HepG2 (cell line): ENCODE measurements around the gene CLDN24. TPM values are rescaled to one million over a fixed set of nuclear protein-coding genes. Genes with fewer than 3 reads are reported as not detected.
A peak's percentile ranks its signal among the peaks of the same experiment; 100 is the strongest.

ENCODE experiments used
- ATAC-seq: fragments of 200-7000 bp; cut with Tn5 transposase; 3 replicates; pipeline ENCODE4 v1.9.1; 2020; ENCODE audit warnings: mild to moderate bottlenecking, moderate library complexity
- BruUV-seq: library from RNA; stranded (reverse); fragments of 400-500 nt; replicated peaks from 2 replicates; lab custom pipeline; 2021; lab: Mats Ljungman, UMichigan
- CTCF ChIA-PET: fragments of 300-600 bp; formaldehyde crosslinking; extraction: SDS; loops from one replicate; lab custom pipeline; 2021; ENCODE audit warnings: low total read pairs, inconsistent platforms, low intra/inter-chr PET ratio; lab: Yijun Ruan, JAX
- POLR2A ChIA-PET: fragments of 350-600 bp; sonication (Branson Sonifier 250); formaldehyde crosslinking; loops from one replicate; lab custom pipeline; 2020; ENCODE audit warnings: antibody characterized with exemption, inconsistent platforms; lab: Yijun Ruan, JAX
- DNase-seq: peaks from one replicate; pipeline ENCODE4 v3.0.0-alpha.2; 2015; ENCODE audit warnings: low spot score
- FAIRE-seq: peaks from 3 replicates; lab custom pipeline; 2011; peaks lifted over from hg19 to GRCh38; lab: Jason Lieb, UNC
- H2AFZ ChIP-seq: one replicate; pipeline ENCODE4 v1.6.1; 2011; ENCODE audit warnings: low read length, inconsistent platforms
- H3K27ac ChIP-seq: fragments of 300-600 bp; 3 replicates; pipeline ENCODE4 v1.8.0; 2011; ENCODE audit warnings: mixed run types, mild to moderate bottlenecking, mixed read lengths, low read length, inconsistent platforms; ENCODE audit not compliant: insufficient read depth; ENCODE audit errors: extremely low read length
- H3K27me3 ChIP-seq, 2 experiments: fragments of 200-600 bp in 1 of 2; 2 replicates in 1 of 2; 3 replicates in 1 of 2; pipeline versions ENCODE4 v1.6.0 to v1.8.0; 2011; ENCODE audit warnings: low read length in 2 of 2, mild to moderate bottlenecking in 2 of 2, moderate library complexity in 2 of 2, inconsistent platforms in 1 of 2; ENCODE audit not compliant: insufficient read depth in 2 of 2, control insufficient read depth in 1 of 2
- H3K36me3 ChIP-seq, 2 experiments: fragments of 200-600 bp in 1 of 2; replicated peaks in 1 of 2; 2 replicates in 1 of 2; 3 replicates in 1 of 2; pipeline versions ENCODE4 v1.5.1 to v1.8.0; 2011; ENCODE audit warnings: low read length in 2 of 2, inconsistent platforms in 1 of 2; ENCODE audit not compliant: insufficient read depth in 2 of 2, control insufficient read depth in 1 of 2
- H3K4me1 ChIP-seq: 2 replicates; pipeline ENCODE4 v1.5.1; 2012; ENCODE audit warnings: low read length, inconsistent platforms; ENCODE audit not compliant: insufficient read depth
- H3K4me2 ChIP-seq: 2 replicates; pipeline ENCODE4 v1.6.0; 2011; ENCODE audit warnings: low read depth, low read length, inconsistent platforms
- H3K4me3 ChIP-seq, 3 experiments: fragments of 200-600 bp in 1 of 3; sonication (generic), shearing (Covaris generic) in 1 of 3; replicated peaks in 1 of 3; 2 replicates each; pipeline ENCODE4 v1.5.1; 2011 to 2016; ENCODE audit warnings: low read length in 3 of 3, inconsistent platforms in 2 of 3, low read depth in 2 of 3, mild to moderate bottlenecking in 2 of 3, control low read depth in 1 of 3, mixed read lengths in 1 of 3; ENCODE audit not compliant: insufficient read depth in 1 of 3
- H3K79me2 ChIP-seq: one replicate; pipeline ENCODE4 v1.6.1; 2011; ENCODE audit warnings: low read length, inconsistent platforms; ENCODE audit not compliant: insufficient read depth
- H3K9ac ChIP-seq: 2 replicates; pipeline ENCODE4 v1.6.0; 2011; ENCODE audit warnings: mild to moderate bottlenecking, low read depth, low read length, inconsistent platforms; ENCODE audit not compliant: insufficient read depth
- H3K9me3 ChIP-seq: 2 replicates; pipeline ENCODE4 v1.5.1; 2012; ENCODE audit warnings: mild to moderate bottlenecking, low read length
- H4K20me1 ChIP-seq: 2 replicates; pipeline ENCODE4 v1.6.0; 2011; ENCODE audit warnings: inconsistent platforms, mild to moderate bottlenecking, low read length, moderate library complexity; ENCODE audit not compliant: insufficient read depth
- AGO2 ChIP-seq: fragments of 200-400 bp; formaldehyde crosslinking; optimal IDR thresholded peaks from 2 replicates; pipeline ENCODE3; 2017; ENCODE audit warnings: mild to moderate bottlenecking, low read depth, low read length, moderate library complexity
- ATRX ChIP-seq: sonication (generic); formaldehyde crosslinking; IDR thresholded peaks from 2 replicates; pipeline ENCODE4 v1.4.0; 2020; ENCODE audit warnings: missing genetic modification reagents, borderline replicate concordance
- CENPX ChIP-seq: sonication (generic); formaldehyde crosslinking; IDR thresholded peaks from 2 replicates; pipeline ENCODE4 v1.9.0; 2021; ENCODE audit warnings: mild to moderate bottlenecking, missing genetic modification reagents, moderate library complexity
- FOXA1 ChIP-seq, 2 experiments: fragments of 450-650 bp in 1 of 2; sonication (generic) in 1 of 2; formaldehyde crosslinking in 1 of 2; IDR thresholded peaks; 2 replicates each; pipeline versions ENCODE4 v1.4.0 to v1.6.1; 2016 to 2020; ENCODE audit warnings: missing genetic modification reagents in 1 of 2
- FOXP1 ChIP-seq, 2 experiments: fragments of 450-650 bp in 1 of 2; IDR thresholded peaks; 2 replicates each; pipeline ENCODE4 v1.6.1; 2017 to 2018; ENCODE audit warnings: antibody characterized with exemption in 1 of 2
- HNF4G ChIP-seq, 2 experiments: sonication (generic) in 1 of 2; formaldehyde crosslinking in 1 of 2; IDR thresholded peaks; 2 replicates each; pipeline versions ENCODE4 v1.4.0 to v1.6.1; 2011 to 2020; ENCODE audit warnings: borderline replicate concordance in 2 of 2, low read depth in 2 of 2, mild to moderate bottlenecking in 2 of 2, low read length in 1 of 2, missing genetic modification reagents in 1 of 2, moderate library complexity in 1 of 2
- HOXA9 ChIP-seq: sonication (generic); formaldehyde crosslinking; IDR thresholded peaks from 2 replicates; pipeline ENCODE4 v1.8.1; 2022; ENCODE audit warnings: missing genetic modification reagents, mild to moderate bottlenecking, moderate library complexity, borderline replicate concordance
- SNRNP70 ChIP-seq: fragments of 200-400 bp; formaldehyde crosslinking; IDR thresholded peaks from 2 replicates; pipeline ENCODE4 v1.6.1; 2017; ENCODE audit warnings: mild to moderate bottlenecking, low read depth, low read length, moderate library complexity
- ZEB1 ChIP-seq: IDR thresholded peaks from 2 replicates; pipeline ENCODE4 v1.6.1; 2012; ENCODE audit warnings: mild to moderate bottlenecking, low read depth, inconsistent platforms; ENCODE audit not compliant: insufficient replicate concordance
- ZFP90 ChIP-seq: sonication (generic); formaldehyde crosslinking; IDR thresholded peaks from 2 replicates; pipeline ENCODE4 v1.8.0; 2022; ENCODE audit warnings: missing genetic modification reagents, mild to moderate bottlenecking, inconsistent platforms, borderline replicate concordance
- WGBS: methylation state at CpG from one replicate; pipeline ENCODE4 v1.1.6; 2017; ENCODE audit warnings: low lambda C conversion rate; 5-methylcytosine and 5-hydroxymethylcytosine counted together
- in situ Hi-C: cut with HindIII; loops from 2 replicates; pipeline ENCODE4 v1.10.0; 2017; ENCODE audit warnings: low pct_unique_long_range_greater_than_20kb; ENCODE audit not compliant: extremely low pct_ligation_motif_present
- intact Hi-C: fragments of 100-400 bp; cut with micrococcal nuclease; formaldehyde crosslinking; loops from one replicate; pipeline ENCODE4 v1.10.0; 2022; ENCODE audit not compliant: unreplicated experiment
- polyA plus RNA-seq, 8 experiments: library from polyadenylated mRNA; depleted of rRNA in 3 of 8; stranded (reverse) in 7 of 8; unstranded in 1 of 8; fragments of >200 nt; fragmentation: Illumina TruSeq in 4 of 8; extraction: Trizol in 4 of 8; gene quantifications; 2 replicates each; pipeline versions ENCODE4 v1.2.1 to v1.2.3, GENCODE V29; 2011 to 2016; ENCODE audit warnings: low read depth in 4 of 8, missing spikeins in 1 of 8, mixed read lengths in 1 of 8; ENCODE audit not compliant: insufficient read depth in 1 of 8
- total RNA-seq, 5 experiments: library from RNA; depleted of rRNA; stranded (reverse); fragments of >200 nt; fragmentation: Illumina TruSeq; extraction: Trizol; gene quantifications; 2 replicates each; pipeline ENCODE4 v1.2.3, GENCODE V29; 2016; ENCODE audit warnings: low read depth in 1 of 5
- TF ChIP-seq, protein P1 (sequence below): sonication (generic); formaldehyde crosslinking; IDR thresholded peaks from 2 replicates; pipeline ENCODE4 v1.5.1; 2020; ENCODE audit warnings: mild to moderate bottlenecking, missing genetic modification reagents, moderate library complexity
- TF ChIP-seq, protein P2 (sequence below): sonication (generic); formaldehyde crosslinking; IDR thresholded peaks from 2 replicates; pipeline ENCODE4 v1.4.0; 2020; ENCODE audit warnings: mild to moderate bottlenecking, missing genetic modification reagents
- TF ChIP-seq, protein P3 (sequence below): fragments of 450-650 bp; IDR thresholded peaks from 2 replicates; pipeline ENCODE4 v1.6.1; 2016
- TF ChIP-seq, protein P4 (sequence below): sonication (generic); formaldehyde crosslinking; conservative IDR thresholded peaks from 2 replicates; pipeline ENCODE4 v1.8.0; 2022; ENCODE audit warnings: mild to moderate bottlenecking, moderate library complexity, missing genetic modification reagents

CLDN24 gene
- total and polyA plus RNA-seq, 2 of the 13 experiments (the other 11 are each of a cell fraction or from before 2014, with no cell fraction given), result not detected

DNA sequence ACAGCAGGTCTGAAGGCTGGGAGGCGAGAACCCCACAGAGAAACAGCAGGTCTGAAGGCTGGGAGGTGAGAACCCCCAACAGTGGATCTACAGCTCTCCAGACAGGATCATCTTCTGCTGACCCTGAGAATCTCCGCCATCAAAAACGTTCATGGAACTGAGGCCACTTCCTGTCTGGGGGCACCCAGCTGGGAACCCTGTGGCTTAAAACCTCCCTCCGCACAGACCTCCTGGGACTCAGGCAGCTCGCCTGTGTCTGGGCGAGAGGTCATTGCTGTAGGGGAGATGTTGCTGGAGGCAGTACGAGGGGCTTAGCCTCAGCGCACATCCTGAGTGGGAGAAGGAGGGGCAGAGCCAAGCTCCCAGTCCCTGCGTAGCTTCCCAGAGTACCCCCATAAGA lies 15.1 kb upstream of the CLDN24 start (continued):
- TF ChIP-seq, protein P1, sequence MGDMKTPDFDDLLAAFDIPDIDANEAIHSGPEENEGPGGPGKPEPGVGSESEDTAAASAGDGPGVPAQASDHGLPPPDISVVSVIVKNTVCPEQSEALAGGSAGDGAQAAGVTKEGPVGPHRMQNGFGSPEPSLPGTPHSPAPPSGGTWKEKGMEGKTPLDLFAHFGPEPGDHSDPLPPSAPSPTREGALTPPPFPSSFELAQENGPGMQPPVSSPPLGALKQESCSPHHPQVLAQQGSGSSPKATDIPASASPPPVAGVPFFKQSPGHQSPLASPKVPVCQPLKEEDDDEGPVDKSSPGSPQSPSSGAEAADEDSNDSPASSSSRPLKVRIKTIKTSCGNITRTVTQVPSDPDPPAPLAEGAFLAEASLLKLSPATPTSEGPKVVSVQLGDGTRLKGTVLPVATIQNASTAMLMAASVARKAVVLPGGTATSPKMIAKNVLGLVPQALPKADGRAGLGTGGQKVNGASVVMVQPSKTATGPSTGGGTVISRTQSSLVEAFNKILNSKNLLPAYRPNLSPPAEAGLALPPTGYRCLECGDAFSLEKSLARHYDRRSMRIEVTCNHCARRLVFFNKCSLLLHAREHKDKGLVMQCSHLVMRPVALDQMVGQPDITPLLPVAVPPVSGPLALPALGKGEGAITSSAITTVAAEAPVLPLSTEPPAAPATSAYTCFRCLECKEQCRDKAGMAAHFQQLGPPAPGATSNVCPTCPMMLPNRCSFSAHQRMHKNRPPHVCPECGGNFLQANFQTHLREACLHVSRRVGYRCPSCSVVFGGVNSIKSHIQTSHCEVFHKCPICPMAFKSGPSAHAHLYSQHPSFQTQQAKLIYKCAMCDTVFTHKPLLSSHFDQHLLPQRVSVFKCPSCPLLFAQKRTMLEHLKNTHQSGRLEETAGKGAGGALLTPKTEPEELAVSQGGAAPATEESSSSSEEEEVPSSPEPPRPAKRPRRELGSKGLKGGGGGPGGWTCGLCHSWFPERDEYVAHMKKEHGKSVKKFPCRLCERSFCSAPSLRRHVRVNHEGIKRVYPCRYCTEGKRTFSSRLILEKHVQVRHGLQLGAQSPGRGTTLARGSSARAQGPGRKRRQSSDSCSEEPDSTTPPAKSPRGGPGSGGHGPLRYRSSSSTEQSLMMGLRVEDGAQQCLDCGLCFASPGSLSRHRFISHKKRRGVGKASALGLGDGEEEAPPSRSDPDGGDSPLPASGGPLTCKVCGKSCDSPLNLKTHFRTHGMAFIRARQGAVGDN (CRISPR knock-in tag), result no peak
- TF ChIP-seq HNF4G (IDR thresholded peaks at IDR 0.05; ENCODE audit: borderline replicate concordance, low read depth, low read length), result no peak
- no peak for TF ChIP-seq HNF4G (CRISPR knock-in tag; IDR thresholded peaks at IDR 0.05; ENCODE audit: borderline replicate concordance, low read depth)
- no peak for TF ChIP-seq ZEB1

DNA sequence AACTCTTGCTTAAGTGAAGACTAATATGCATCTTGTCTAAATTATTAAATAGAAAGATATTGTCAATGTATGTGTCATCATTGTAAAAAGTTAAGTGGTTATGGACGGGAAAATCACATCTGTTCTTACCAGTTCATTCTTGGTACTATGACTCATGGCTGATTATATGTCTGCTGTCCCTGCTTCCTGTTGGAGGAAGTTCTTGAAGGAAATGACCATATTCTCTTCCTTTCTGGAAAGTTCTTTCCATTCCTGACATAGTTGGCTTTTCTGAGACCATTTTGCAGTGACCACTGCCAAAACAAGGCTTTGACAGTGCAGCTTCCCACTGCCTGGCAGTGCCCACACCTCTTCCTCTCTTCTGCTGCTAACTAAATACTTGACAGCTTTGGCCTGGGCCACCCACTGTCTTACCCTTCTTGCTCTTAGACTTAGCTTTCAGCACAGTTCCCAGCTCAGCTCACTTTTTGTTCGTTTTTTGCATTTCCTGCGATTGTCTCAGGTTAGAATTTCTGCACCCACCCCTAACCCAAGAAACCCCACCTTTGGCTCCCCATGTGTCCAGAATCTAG lies 13.2 kb upstream of the CLDN24 start:
- Histone ChIP-seq H3K9ac (no peak overlapping the region), H3K9me3 (no peaks in the 10 kb centered on the region), H3K36me3 (no peaks in the 10 kb centered on the region), H3K4me1 (peaks cover 13% of the 10 kb centered on the region), H3K27ac (no peak overlapping the region), H3K79me2 (no peaks in the 10 kb centered on the region), H3K4me3 (no peak overlapping the region), H3K4me2 (no peak overlapping the region), H3K27me3 (no peaks in the 10 kb centered on the region; a peak in 1 of 5 replicates), H2AFZ (no peak overlapping the region), H4K20me1 (no peaks in the 10 kb centered on the region)
- in situ Hi-C loops, result no loop called here
- intact Hi-C loops, result no loop called here
- CTCF ChIA-PET, result no interaction called here
- POLR2A ChIA-PET, result no interaction called here
- peak; percentile 31 for DNase-seq
- TF ChIP-seq AGO2 (no peak), FOXA1 (IDR thresholded peaks at IDR 0.05) (no peak), FOXA1 (CRISPR knock-in tag; IDR thresholded peaks at IDR 0.05) (no peak), ATRX (CRISPR knock-in tag) (no peak), SNRNP70 (no peak), CENPX (CRISPR knock-in tag) (no peak), ZFP90 (CRISPR knock-in tag) (no peak), HOXA9 (CRISPR knock-in tag) (no peak), FOXP1 (IDR thresholded peaks at IDR 0.05) (no peak), FOXP1 (CRISPR knock-in tag; IDR thresholded peaks at IDR 0.05) (no peak)
- TF ChIP-seq, protein P2, sequence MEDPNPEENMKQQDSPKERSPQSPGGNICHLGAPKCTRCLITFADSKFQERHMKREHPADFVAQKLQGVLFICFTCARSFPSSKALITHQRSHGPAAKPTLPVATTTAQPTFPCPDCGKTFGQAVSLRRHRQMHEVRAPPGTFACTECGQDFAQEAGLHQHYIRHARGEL (CRISPR knock-in tag), result no peak
- TF ChIP-seq, protein P3, sequence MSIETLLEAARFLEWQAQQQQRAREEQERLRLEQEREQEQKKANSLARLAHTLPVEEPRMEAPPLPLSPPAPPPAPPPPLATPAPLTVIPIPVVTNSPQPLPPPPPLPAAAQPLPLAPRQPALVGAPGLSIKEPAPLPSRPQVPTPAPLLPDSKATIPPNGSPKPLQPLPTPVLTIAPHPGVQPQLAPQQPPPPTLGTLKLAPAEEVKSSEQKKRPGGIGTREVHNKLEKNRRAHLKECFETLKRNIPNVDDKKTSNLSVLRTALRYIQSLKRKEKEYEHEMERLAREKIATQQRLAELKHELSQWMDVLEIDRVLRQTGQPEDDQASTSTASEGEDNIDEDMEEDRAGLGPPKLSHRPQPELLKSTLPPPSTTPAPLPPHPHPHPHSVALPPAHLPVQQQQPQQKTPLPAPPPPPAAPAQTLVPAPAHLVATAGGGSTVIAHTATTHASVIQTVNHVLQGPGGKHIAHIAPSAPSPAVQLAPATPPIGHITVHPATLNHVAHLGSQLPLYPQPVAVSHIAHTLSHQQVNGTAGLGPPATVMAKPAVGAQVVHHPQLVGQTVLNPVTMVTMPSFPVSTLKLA, result no peak
- TF ChIP-seq, protein P4, sequence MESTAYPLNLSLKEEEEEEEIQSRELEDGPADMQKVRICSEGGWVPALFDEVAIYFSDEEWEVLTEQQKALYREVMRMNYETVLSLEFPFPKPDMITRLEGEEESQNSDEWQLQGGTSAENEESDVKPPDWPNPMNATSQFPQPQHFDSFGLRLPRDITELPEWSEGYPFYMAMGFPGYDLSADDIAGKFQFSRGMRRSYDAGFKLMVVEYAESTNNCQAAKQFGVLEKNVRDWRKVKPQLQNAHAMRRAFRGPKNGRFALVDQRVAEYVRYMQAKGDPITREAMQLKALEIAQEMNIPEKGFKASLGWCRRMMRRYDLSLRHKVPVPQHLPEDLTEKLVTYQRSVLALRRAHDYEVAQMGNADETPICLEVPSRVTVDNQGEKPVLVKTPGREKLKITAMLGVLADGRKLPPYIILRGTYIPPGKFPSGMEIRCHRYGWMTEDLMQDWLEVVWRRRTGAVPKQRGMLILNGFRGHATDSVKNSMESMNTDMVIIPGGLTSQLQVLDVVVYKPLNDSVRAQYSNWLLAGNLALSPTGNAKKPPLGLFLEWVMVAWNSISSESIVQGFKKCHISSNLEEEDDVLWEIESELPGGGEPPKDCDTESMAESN, result no peak
- ATAC-seq, result no peak
- WGBS, result 37% methylated on average over 3 of the region's 3 CpGs
- FAIRE-seq, result no peak
- no TSS peak for BruUV-seq
